ENCODE data around the gene IGDCC3. TPM values are rescaled to one million over a fixed set of nuclear protein-coding genes. Genes with fewer than 3 reads are reported as not detected.

The IGDCC3 gene
- total RNA-seq, 2 experiments from 2014 or later: not detected

- H3K27me3 Mint-ChIP-seq (ENCODE audit: low read depth): peaks cover 43% of the 10 kb centered on the region
- intact Hi-C loops (cut with micrococcal nuclease): no loop called here
- CTCF ChIA-PET: interaction anchor here (1.0 to 3.1 kb wide), 3 partner anchors 12 to 35 kb away, joined by 4 to 17 read pairs (median 4); no protein-coding TSS in a partner anchor
- no peak overlapping the region for H3K4me3 Mint-ChIP-seq
- H3K36me3 Mint-ChIP-seq (ENCODE audit: low read depth): no peaks in the 10 kb centered on the region
- H3K9me3 Mint-ChIP-seq: no peaks in the 10 kb centered on the region
- no peak overlapping the region for H3K27ac Mint-ChIP-seq
- H3K4me1 Mint-ChIP-seq (ENCODE audit: low read depth): peaks cover 9% of the 10 kb centered on the region
- DNase-seq: no peak
These were observed 4.6 kb downstream of the IGDCC3 start for GRCh38 chr15:65373163-65373651.

- Mint-ChIP-seq H3K9me3 (no peaks in the 10 kb centered on the region), H3K27me3 (ENCODE audit: low read depth) (peaks cover 43% of the 10 kb centered on the region), H3K4me3 (no peak overlapping the region), H3K27ac (no peak overlapping the region), H3K36me3 (ENCODE audit: low read depth) (no peaks in the 10 kb centered on the region), H3K4me1 (ENCODE audit: low read depth) (peaks cover 9% of the 10 kb centered on the region)
- CTCF ChIA-PET: interaction anchor here (1.0 to 3.1 kb wide), 2 partner anchors 12 to 34 kb away, joined by 4 to 17 read pairs; no protein-coding TSS in a partner anchor
- no peak for DNase-seq
- intact Hi-C loops (cut with micrococcal nuclease): no loop called here
These were observed 5.1 kb downstream of the IGDCC3 start for GRCh38 chr15:65372787-65373067.

GRCh38 chr15:65371976-65372786 is 5.6 kb downstream of the IGDCC3 start:
- no peak overlapping the region for H3K4me3 Mint-ChIP-seq
- intact Hi-C loops (cut with micrococcal nuclease): no loop called here
- H3K9me3 Mint-ChIP-seq: no peaks in the 10 kb centered on the region
- peaks cover 9% of the 10 kb centered on the region for H3K4me1 Mint-ChIP-seq (ENCODE audit: low read depth)
- CTCF ChIA-PET: interaction anchor here (1.0 to 3.1 kb wide), 2 partner anchors 13 to 34 kb away, joined by 4 to 17 read pairs; no protein-coding TSS in a partner anchor
- H3K36me3 Mint-ChIP-seq (ENCODE audit: low read depth): no peaks in the 10 kb centered on the region
- no peak for DNase-seq
- peaks cover 42% of the 10 kb centered on the region for H3K27me3 Mint-ChIP-seq (ENCODE audit: low read depth)
- H3K27ac Mint-ChIP-seq: no peak overlapping the region

GRCh38 chr15:65370885-65371284 is 6.9 kb downstream of the IGDCC3 start:
- no peak for DNase-seq
- no peak overlapping the region for H3K27ac Mint-ChIP-seq
- intact Hi-C loops (cut with micrococcal nuclease): no loop called here
- no peak overlapping the region for H3K4me3 Mint-ChIP-seq
- peaks cover under 1% of the 10 kb centered on the region for H3K4me1 Mint-ChIP-seq (ENCODE audit: low read depth)
- CTCF ChIA-PET: interaction anchor here (1.2 kb wide), 1 partner anchor 14 kb away, joined by 4 read pairs; no protein-coding TSS in a partner anchor
- H3K9me3 Mint-ChIP-seq: no peaks in the 10 kb centered on the region
- H3K27me3 Mint-ChIP-seq (ENCODE audit: low read depth): peaks cover 30% of the 10 kb centered on the region
- H3K36me3 Mint-ChIP-seq (ENCODE audit: low read depth): no peaks in the 10 kb centered on the region

GRCh38 chr15:65369651-65370050 is 8.2 kb downstream of the IGDCC3 start:
- Mint-ChIP-seq H3K27ac (no peak overlapping the region), H3K36me3 (ENCODE audit: low read depth) (no peaks in the 10 kb centered on the region), H3K4me3 (no peak overlapping the region), H3K27me3 (ENCODE audit: low read depth) (peaks cover 18% of the 10 kb centered on the region), H3K9me3 (no peaks in the 10 kb centered on the region), H3K4me1 (ENCODE audit: low read depth) (no peaks in the 10 kb centered on the region)
- intact Hi-C loops (cut with micrococcal nuclease): no loop called here
- DNase-seq: no peak
- CTCF ChIA-PET: interaction anchor here (1.1 to 1.2 kb wide), 2 partner anchors 49 to 51 kb away, joined by 4 to 8 read pairs; no protein-coding TSS in a partner anchor

- Mint-ChIP-seq H3K9me3 (no peaks in the 10 kb centered on the region), H3K4me3 (no peak overlapping the region), H3K27ac (no peak overlapping the region), H3K27me3 (ENCODE audit: low read depth) (peaks cover 14% of the 10 kb centered on the region), H3K36me3 (ENCODE audit: low read depth) (no peaks in the 10 kb centered on the region), H3K4me1 (ENCODE audit: low read depth) (no peaks in the 10 kb centered on the region)
- no peak for DNase-seq
- intact Hi-C loops (cut with micrococcal nuclease): no loop called here
- CTCF ChIA-PET: interaction anchor here (1.2 kb wide), 1 partner anchor 48 kb away, joined by 4 read pairs; no protein-coding TSS in a partner anchor
These were observed 8.6 kb downstream of the IGDCC3 start for GRCh38 chr15:65369212-65369547.

GRCh38 chr15:65368302-65369211 is 9.2 kb downstream of the IGDCC3 start:
- intact Hi-C loops (cut with micrococcal nuclease): no loop called here
- CTCF ChIA-PET: interaction anchor here (0.8 kb wide), 1 partner anchor 53 kb away, joined by 3 read pairs; no protein-coding TSS in a partner anchor
- no peak overlapping the region for H3K4me3 Mint-ChIP-seq
- no peak overlapping the region for H3K27ac Mint-ChIP-seq
- no peak for DNase-seq
- peaks cover 9% of the 10 kb centered on the region for H3K27me3 Mint-ChIP-seq (ENCODE audit: low read depth)
- H3K9me3 Mint-ChIP-seq: no peaks in the 10 kb centered on the region
- no peaks in the 10 kb centered on the region for H3K36me3 Mint-ChIP-seq (ENCODE audit: low read depth)
- H3K4me1 Mint-ChIP-seq (ENCODE audit: low read depth): no peaks in the 10 kb centered on the region

- no peak overlapping the region for H3K27ac Mint-ChIP-seq
- CTCF ChIA-PET: interaction anchor here (0.6 to 1.3 kb wide), 2 partner anchors 19 to 342 kb away, joined by 3 to 4 read pairs; no protein-coding TSS in a partner anchor
These were observed 11.5 kb downstream of the IGDCC3 start for GRCh38 chr15:65366122-65366892.

GRCh38 chr15:65365229-65365628 is 12.6 kb downstream of the IGDCC3 start:
- intact Hi-C loops (cut with micrococcal nuclease): no loop called here
- Mint-ChIP-seq H3K4me1 (ENCODE audit: low read depth) (no peaks in the 10 kb centered on the region), H3K27me3 (ENCODE audit: low read depth) (peaks cover 8% of the 10 kb centered on the region), H3K4me3 (no peak overlapping the region), H3K27ac (no peak overlapping the region), H3K36me3 (ENCODE audit: low read depth) (no peaks in the 10 kb centered on the region), H3K9me3 (no peaks in the 10 kb centered on the region)
- CTCF ChIA-PET: interaction anchor here (0.6 kb wide), 1 partner anchor 86 kb away, joined by 3 read pairs; no protein-coding TSS in a partner anchor
- DNase-seq: no peak

More at GRCh38 chr15:65366122-65366892, 11.5 kb downstream of the IGDCC3 start:
- H3K4me1 Mint-ChIP-seq (ENCODE audit: low read depth): no peaks in the 10 kb centered on the region
- intact Hi-C loops (cut with micrococcal nuclease): no loop called here
- no peak overlapping the region for H3K4me3 Mint-ChIP-seq
- H3K27me3 Mint-ChIP-seq (ENCODE audit: low read depth): peaks cover 6% of the 10 kb centered on the region
- DNase-seq: no peak
- H3K9me3 Mint-ChIP-seq: no peaks in the 10 kb centered on the region
- no peaks in the 10 kb centered on the region for H3K36me3 Mint-ChIP-seq (ENCODE audit: low read depth)

- CTCF ChIA-PET: interaction anchor here (0.6 kb wide), 1 partner anchor 101 kb away, joined by 3 read pairs; no protein-coding TSS in a partner anchor
- no peak for DNase-seq
- H3K4me1 Mint-ChIP-seq (ENCODE audit: low read depth): no peaks in the 10 kb centered on the region
- H3K27me3 Mint-ChIP-seq (ENCODE audit: low read depth): peaks cover 12% of the 10 kb centered on the region
- H3K36me3 Mint-ChIP-seq (ENCODE audit: low read depth): no peaks in the 10 kb centered on the region
- H3K27ac Mint-ChIP-seq: no peak overlapping the region
- H3K4me3 Mint-ChIP-seq: no peak overlapping the region
- intact Hi-C loops (cut with micrococcal nuclease): no loop called here
- no peaks in the 10 kb centered on the region for H3K9me3 Mint-ChIP-seq
These were observed 14.0 kb downstream of the IGDCC3 start for GRCh38 chr15:65363766-65364165.

- Mint-ChIP-seq H3K36me3 (ENCODE audit: low read depth) (no peaks in the 10 kb centered on the region), H3K9me3 (no peaks in the 10 kb centered on the region), H3K4me1 (ENCODE audit: low read depth) (no peaks in the 10 kb centered on the region), H3K27ac (no peak overlapping the region), H3K4me3 (no peak overlapping the region), H3K27me3 (ENCODE audit: low read depth) (peaks cover 13% of the 10 kb centered on the region)
- intact Hi-C loops (cut with micrococcal nuclease): no loop called here
- no peak for DNase-seq
- CTCF ChIA-PET: no interaction called here
These were observed 14.5 kb downstream of the IGDCC3 start for GRCh38 chr15:65363306-65363705.

Measured in activated naive CD4-positive, alpha-beta T cell treated with anti-CD3 and anti-CD28 coated beads for 36 hours (primary cell).